ENCODE data around the gene SUMF2. TPM values are rescaled to one million over a fixed set of nuclear protein-coding genes. Genes with fewer than 3 reads are reported as not detected.

SUMF2 gene
- total RNA-seq, 1 experiment from 2014 or later, result 89.2 TPM

DNA sequence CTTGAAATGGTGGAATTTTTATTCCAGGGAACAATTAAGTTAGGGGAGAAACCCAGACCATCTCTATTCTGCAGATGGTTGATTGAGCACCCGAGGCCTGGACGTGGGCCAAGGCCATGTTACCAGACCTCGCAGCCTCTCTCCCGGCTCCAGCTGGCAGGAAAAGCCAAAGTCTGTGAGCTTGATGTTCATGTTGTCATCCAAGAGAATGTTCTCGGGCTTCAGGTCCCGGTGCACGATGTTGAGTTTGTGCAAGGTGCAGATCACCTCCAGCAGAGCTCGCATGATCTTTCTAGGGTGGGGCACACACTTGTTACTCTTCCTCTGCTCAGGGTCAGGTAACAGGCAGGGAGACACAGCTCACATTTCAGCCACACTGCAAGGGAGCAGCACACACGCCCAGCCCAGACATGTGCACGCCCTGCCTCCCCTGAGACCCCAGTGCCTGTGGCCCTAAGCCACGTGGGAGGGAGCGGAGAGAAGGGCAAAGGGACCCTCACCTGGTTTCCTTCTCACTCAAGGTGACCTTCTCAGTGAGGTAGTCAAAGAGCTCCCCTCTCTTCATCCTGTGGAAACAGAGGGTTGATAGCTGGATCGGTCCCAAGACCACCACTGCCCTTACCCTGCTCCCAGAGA is 19.2 kb downstream of the SUMF2 start:
- H4K20me1 ChIP-seq (ENCODE audit: control insufficient read depth, insufficient read depth, insufficient read length), result no peaks in the 10 kb centered on the region
- H3K56ac ChIP-seq (ENCODE audit: insufficient read length, low read depth, low read length), result no peak overlapping the region
- no peak overlapping the region for H4K91ac ChIP-seq (ENCODE audit: insufficient read length, low read depth, low read length)
- no peak overlapping the region for H2BK12ac ChIP-seq (ENCODE audit: insufficient read length, low read depth, low read length)
- no peaks in the 10 kb centered on the region for H3K79me2 ChIP-seq (ENCODE audit: insufficient read depth, low read length)
- H3K4me3 Mint-ChIP-seq, result no peak overlapping the region
- no peaks in the 10 kb centered on the region for H3K4me1 ChIP-seq (ENCODE audit: insufficient read depth, low read length)
- no peaks in the 10 kb centered on the region for H3K4me1 Mint-ChIP-seq
- no peaks in the 10 kb centered on the region for H3K9me3 ChIP-seq (ENCODE audit: control insufficient read depth, low read depth, low read length)
- no peak overlapping the region for H2BK15ac ChIP-seq (ENCODE audit: low read depth, low read length)
- H3T11ph ChIP-seq (ENCODE audit: low read length), result no peak overlapping the region
- no peak overlapping the region for H3K9ac ChIP-seq (ENCODE audit: extremely low read depth, insufficient read length, low read length)
- no peak overlapping the region for H3K4ac ChIP-seq (ENCODE audit: low read depth, low read length)
- no peaks in the 10 kb centered on the region for H3K23me2 ChIP-seq (ENCODE audit: insufficient read length, low read depth, low read length, poor library complexity, severe bottlenecking)
- H3K27me3 Mint-ChIP-seq (ENCODE audit: low read depth), result no peaks in the 10 kb centered on the region
- no peak overlapping the region for H2BK20ac ChIP-seq (ENCODE audit: low read depth, low read length, poor library complexity, severe bottlenecking)
- H4K8ac ChIP-seq (replicated peaks; ENCODE audit: insufficient read length, low read depth, low read length), result no peak overlapping the region
- H3K79me1 ChIP-seq (ENCODE audit: insufficient read depth, low read depth, low read length, poor library complexity, severe bottlenecking), result no peaks in the 10 kb centered on the region
- H3K27ac ChIP-seq (ENCODE audit: insufficient read length, low read depth, low read length), result no peak overlapping the region
- H2BK120ac ChIP-seq (ENCODE audit: low read depth, low read length, poor library complexity, severe bottlenecking), result no peak overlapping the region
- peak overlapping the region; percentile 10 for H4K5ac ChIP-seq (ENCODE audit: insufficient read length, low read depth, low read length)
- no peak overlapping the region for H3K23ac ChIP-seq (ENCODE audit: insufficient read length, low read depth, low read length)
- H3K9me3 Mint-ChIP-seq, result no peaks in the 10 kb centered on the region; a peak in 1 of 5 replicates
- H3K4me2 ChIP-seq (ENCODE audit: insufficient read depth, insufficient read length, low read length), result no peak overlapping the region
- no peak overlapping the region for H2AFZ ChIP-seq (ENCODE audit: low read length)
- H3K27me3 ChIP-seq (ENCODE audit: insufficient read depth, low read length), result no peaks in the 10 kb centered on the region
- no peak for DNase-seq
- TF ChIP-seq, protein P1, sequence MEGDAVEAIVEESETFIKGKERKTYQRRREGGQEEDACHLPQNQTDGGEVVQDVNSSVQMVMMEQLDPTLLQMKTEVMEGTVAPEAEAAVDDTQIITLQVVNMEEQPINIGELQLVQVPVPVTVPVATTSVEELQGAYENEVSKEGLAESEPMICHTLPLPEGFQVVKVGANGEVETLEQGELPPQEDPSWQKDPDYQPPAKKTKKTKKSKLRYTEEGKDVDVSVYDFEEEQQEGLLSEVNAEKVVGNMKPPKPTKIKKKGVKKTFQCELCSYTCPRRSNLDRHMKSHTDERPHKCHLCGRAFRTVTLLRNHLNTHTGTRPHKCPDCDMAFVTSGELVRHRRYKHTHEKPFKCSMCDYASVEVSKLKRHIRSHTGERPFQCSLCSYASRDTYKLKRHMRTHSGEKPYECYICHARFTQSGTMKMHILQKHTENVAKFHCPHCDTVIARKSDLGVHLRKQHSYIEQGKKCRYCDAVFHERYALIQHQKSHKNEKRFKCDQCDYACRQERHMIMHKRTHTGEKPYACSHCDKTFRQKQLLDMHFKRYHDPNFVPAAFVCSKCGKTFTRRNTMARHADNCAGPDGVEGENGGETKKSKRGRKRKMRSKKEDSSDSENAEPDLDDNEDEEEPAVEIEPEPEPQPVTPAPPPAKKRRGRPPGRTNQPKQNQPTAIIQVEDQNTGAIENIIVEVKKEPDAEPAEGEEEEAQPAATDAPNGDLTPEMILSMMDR (conservative IDR thresholded peaks at IDR 0.05), result no peak
- H3K18ac ChIP-seq (ENCODE audit: insufficient read length, low read depth, low read length), result no peak overlapping the region
- no CpG with 5 or more reads among the region's 13 CpGs for WGBS (ENCODE audit: extremely low coverage, insufficient read length, low lambda C conversion rate)
- H3K27ac Mint-ChIP-seq, result peak overlapping the region in 2 of 3 experiments; percentile 33 to 83; a peak in 3 of 7 replicates
- H2AK5ac ChIP-seq (ENCODE audit: insufficient read length, low read length), result no peak overlapping the region
- H2BK5ac ChIP-seq (ENCODE audit: insufficient read length, low read length), result no peak overlapping the region
- H3K14ac ChIP-seq (ENCODE audit: insufficient read depth, low read length), result no peak overlapping the region
- peaks cover 11 to 34% (median 26%) of the 10 kb centered on the region in 3 experiments; a peak in 6 of 7 replicates for H3K36me3 Mint-ChIP-seq (ENCODE audit: insufficient read depth in 1 of 3, low read depth in 3 of 3)

Measured in H9 (cell line).